GM12874 (cell line): Measurements from ENCODE around the gene IFNA8.
A peak's percentile ranks its signal among the peaks of the same experiment; 100 is the strongest.

Source experiments
- TF ChIP-seq, protein P1 (sequence below): IDR thresholded peaks from 2 replicates; pipeline ENCODE4 v1.5.1; 2011; ENCODE audit warnings: low read depth, mild to moderate bottlenecking, control low read depth, low read length, moderate library complexity; ENCODE audit not compliant: insufficient read depth

IFNA8 gene

DNA sequence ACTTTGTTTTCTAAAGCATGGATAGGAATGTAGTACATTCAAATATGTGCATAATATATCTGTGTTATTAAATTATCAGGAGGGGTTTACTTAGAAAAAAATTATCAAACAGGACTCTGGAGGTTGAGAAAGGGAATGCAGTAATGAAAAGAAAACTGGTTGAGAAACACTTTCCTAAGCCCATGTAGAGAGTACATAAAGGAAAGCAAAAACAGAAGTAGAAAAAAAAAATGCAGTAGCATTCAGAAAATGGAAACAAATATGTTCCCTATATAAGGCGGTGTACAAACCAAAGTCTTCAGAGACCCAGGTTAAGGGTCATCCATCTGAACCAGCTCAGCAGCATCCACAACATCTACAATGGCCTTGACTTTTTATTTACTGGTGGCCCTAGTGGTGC lies at the start of gene IFNA8:
Gene IFNA8 (plus strand): TSS at position 301 of the 400 bp plus-strand sequence. CDS start 60 bp downstream, at position 361.
- TF ChIP-seq, protein P1, sequence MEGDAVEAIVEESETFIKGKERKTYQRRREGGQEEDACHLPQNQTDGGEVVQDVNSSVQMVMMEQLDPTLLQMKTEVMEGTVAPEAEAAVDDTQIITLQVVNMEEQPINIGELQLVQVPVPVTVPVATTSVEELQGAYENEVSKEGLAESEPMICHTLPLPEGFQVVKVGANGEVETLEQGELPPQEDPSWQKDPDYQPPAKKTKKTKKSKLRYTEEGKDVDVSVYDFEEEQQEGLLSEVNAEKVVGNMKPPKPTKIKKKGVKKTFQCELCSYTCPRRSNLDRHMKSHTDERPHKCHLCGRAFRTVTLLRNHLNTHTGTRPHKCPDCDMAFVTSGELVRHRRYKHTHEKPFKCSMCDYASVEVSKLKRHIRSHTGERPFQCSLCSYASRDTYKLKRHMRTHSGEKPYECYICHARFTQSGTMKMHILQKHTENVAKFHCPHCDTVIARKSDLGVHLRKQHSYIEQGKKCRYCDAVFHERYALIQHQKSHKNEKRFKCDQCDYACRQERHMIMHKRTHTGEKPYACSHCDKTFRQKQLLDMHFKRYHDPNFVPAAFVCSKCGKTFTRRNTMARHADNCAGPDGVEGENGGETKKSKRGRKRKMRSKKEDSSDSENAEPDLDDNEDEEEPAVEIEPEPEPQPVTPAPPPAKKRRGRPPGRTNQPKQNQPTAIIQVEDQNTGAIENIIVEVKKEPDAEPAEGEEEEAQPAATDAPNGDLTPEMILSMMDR = no peak

DNA sequence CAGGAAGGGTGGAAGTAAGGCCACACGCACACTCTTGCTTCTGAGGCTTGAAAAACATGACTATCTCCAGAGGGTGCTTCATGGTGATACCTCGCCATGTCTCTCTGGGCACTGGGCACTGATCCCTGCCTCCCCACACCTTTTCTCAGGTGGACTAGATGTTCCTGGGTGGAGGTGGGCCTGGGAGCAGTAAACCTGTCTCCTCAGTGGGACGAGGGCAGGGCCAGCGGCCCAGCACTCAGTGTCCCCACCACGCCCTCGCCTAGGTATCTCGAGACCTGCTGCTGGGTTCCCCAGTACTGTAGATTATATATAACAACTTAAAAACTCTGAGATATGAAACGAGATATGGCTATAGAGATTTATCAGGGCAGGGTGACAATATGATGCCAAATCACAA lies 46.6 kb upstream of the IFNA8 start:
- TF ChIP-seq, protein P1 = no peak

DNA sequence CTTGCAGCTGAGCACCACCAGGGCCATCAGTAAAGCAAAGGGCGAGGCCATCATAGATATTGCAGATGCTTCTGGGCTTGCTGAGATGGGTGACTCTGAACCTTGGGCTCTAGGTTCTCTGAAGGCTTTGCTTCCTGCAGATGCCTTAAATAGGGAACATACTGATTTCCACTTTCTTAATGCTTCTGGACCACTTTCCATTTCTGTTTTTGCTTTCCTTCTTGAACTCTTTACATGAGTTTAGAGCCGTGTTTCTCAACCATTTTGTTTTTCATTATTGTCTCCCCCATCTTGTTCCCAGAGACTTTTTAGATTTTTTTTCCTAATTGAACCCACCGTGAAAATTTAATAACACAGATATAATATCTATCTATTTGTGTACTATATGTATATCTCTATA lies 41.0 kb upstream of the IFNA8 start, which contains the start of gene IFNA13:
Gene IFNA13 (minus strand): TSS at position 101 of the 400 bp plus-strand sequence. CDS start 47 bp downstream, at position 54.
- TF ChIP-seq, protein P1 = no peak

DNA sequence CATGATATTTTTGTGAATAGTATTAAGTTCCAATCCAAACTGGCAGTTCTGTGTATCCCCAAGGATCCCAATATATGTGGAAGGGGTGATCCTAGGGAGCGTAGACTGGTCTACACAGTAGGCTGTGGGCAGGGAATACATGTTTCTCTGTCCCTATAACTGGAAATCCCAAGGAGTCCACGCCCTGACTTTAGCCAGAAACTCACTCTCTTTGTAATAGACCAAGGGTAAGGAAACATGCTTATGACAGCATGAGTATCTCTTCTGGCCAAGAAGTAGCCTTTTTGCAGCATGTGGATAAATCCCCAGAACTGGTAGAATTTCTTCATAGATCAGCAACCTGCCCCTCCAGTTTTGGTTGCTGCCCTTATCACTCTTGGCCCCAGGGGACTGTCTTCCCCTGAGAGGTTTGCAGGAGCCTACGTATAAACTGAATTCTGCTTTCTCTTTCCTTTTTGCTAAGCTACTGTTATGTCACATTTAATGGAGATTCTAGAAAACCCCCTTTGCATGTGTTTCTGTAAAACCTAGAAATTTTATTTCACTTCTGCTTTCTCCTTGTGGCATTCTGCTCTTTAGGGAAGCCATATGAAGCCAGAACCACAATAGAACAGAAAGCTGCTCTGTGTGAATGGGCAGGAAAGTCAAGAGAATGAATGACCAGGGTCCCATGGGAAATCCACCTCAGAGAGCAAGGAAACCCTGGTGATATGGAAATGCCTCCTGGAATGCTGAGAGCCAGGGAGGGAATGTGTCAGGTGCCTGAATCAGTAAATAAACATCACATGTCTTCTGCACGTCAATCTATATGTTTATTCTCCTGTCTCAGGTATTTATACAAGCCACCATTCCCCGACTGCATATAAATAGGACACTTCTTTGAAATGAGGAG lies 27.2 kb upstream of the IFNA8 start:
- TF ChIP-seq, protein P1 = no peak

DNA sequence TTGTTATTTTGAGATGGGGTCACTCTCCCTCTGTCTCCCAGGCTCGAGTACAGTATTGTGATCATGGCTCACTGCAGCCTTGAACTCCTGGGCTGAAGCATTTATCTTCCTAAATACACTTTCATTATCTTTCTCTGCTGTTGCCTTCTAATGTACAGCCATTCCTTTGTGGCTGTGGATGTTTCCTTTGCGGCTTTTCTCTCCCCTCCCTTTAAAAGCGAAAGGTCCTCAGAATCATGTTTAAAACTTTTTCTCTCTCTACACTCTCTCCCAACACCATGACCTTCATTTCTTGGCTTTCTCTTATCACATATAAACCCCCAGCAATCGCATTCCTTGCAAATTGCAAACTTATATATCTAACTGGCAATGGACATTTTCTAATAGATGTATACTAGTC lies 25.3 kb upstream of the IFNA8 start:
- TF ChIP-seq, protein P1 = no peak

DNA sequence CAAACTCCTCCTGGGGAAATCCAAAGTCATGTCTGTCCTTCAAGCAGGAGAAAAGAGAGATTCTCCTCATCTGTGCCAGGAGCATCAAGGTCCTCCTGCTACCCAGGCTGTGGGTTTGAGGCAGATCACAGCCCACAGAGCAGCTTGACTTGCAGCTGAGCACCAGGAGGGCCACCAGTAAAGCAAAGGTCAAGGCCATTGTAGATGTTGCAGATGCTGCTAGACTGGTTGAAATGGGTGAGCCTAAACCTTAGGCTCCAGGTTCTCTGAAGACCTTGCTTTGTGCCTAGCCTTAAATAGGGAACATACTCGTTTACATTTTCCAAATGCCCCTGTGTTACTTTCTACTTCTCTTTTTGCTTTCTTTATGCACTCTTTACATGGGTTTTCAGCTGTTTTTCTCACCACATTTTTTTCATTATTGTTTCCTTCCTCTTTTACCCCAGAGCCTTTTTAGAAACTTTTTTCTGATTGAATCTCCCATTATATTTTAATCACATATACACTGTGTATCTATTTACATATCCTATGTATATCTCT lies 23.7 kb upstream of the IFNA8 start, which contains the start of gene IFNA2:
Gene IFNA2 (minus strand): TSS at position 268 of the 540 bp plus-strand sequence. CDS start 69 bp downstream, at position 199.
- TF ChIP-seq, protein P1 = no peak

DNA sequence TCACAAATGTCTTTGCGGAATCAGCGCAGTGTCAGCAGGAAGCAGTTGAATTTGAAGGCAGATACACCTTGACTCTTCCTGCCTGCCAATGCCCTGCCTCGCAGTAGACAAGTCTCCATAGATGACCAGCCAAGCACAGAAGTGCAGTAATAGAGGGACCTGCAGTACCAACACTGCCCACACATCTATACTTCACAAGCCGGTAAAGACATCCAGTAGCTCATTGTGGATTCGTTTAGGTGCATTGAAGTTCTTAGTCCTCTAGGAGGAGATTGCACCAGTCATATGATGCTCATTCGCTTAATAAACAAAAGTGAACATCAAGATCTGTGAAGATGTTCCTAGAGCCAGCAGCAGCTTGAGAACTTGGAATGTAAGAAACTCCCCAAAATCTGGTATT lies 16.6 kb upstream of the IFNA8 start:
- TF ChIP-seq, protein P1 = peak; percentile 57; the same call in 1 of the 2 replicates
